HG03060 (cell line): ENCODE measurements around the gene ANKRD37.
"Not testable (repeated sequence)": the region's sequence is repeated elsewhere in the genome, so short reads cannot be mapped to it uniquely, and the experiment has no call there.

Experiments used
- ATAC-seq: cut with Tn5 transposase; IDR thresholded peaks from one replicate; pipeline ENCODE4 v1.9.1; 2021; ENCODE audit warnings: low read depth, moderate number of reproducible peaks; ENCODE audit not compliant: unreplicated experiment

ANKRD37 gene

GRCh38 chr4:185396724-185397385 lies at the start of gene ANKRD37:
ANKRD37 (plus strand) TSS chr4:185396841; CDS start chr4:185396924, 83 bp downstream.
- peak; percentile 34 for ATAC-seq

- ATAC-seq = no peak
Observed at GRCh38 chr4:185346975-185347601, 49.6 kb upstream of the ANKRD37 start.

- ATAC-seq = no peak
Observed at GRCh38 chr4:185351691-185352090, 45.0 kb upstream of the ANKRD37 start.

- no peak for ATAC-seq
Observed at GRCh38 chr4:185352202-185352601, 44.4 kb upstream of the ANKRD37 start.

- no peak for ATAC-seq
Observed at GRCh38 chr4:185352741-185353140, 43.9 kb upstream of the ANKRD37 start.

- no peak for ATAC-seq
Observed at GRCh38 chr4:185357211-185357610, 39.4 kb upstream of the ANKRD37 start.

GRCh38 chr4:185357733-185358440 lies 38.8 kb upstream of the ANKRD37 start:
- no peak for ATAC-seq

- ATAC-seq = no peak
Observed at GRCh38 chr4:185358514-185358913, 38.1 kb upstream of the ANKRD37 start.

- ATAC-seq = no peak
Observed at GRCh38 chr4:185358959-185359358, 37.7 kb upstream of the ANKRD37 start.

- ATAC-seq = no peak
Observed at GRCh38 chr4:185359767-185360446, 36.7 kb upstream of the ANKRD37 start.

- no peak for ATAC-seq
Observed at GRCh38 chr4:185361872-185362271, 34.8 kb upstream of the ANKRD37 start.

- not testable (repeated sequence) for ATAC-seq
Observed at GRCh38 chr4:185362570-185362969, 34.1 kb upstream of the ANKRD37 start.

- no peak for ATAC-seq
Observed at GRCh38 chr4:185363251-185363650, 33.4 kb upstream of the ANKRD37 start.

GRCh38 chr4:185364886-185365285 lies 31.8 kb upstream of the ANKRD37 start:
- no peak for ATAC-seq

GRCh38 chr4:185369731-185370130 lies 26.9 kb upstream of the ANKRD37 start:
- ATAC-seq = no peak

GRCh38 chr4:185370268-185370949 lies 26.2 kb upstream of the ANKRD37 start:
- ATAC-seq = no peak

GRCh38 chr4:185371702-185372101 lies 24.9 kb upstream of the ANKRD37 start:
- no peak for ATAC-seq

- no peak for ATAC-seq
Observed at GRCh38 chr4:185374027-185374426, 22.6 kb upstream of the ANKRD37 start.

- ATAC-seq = no peak
Observed at GRCh38 chr4:185374573-185374972, 22.1 kb upstream of the ANKRD37 start.

GRCh38 chr4:185378264-185378663 lies 18.4 kb upstream of the ANKRD37 start:
- ATAC-seq = no peak
